ENCODE data around the gene SCAPER.

DNA sequence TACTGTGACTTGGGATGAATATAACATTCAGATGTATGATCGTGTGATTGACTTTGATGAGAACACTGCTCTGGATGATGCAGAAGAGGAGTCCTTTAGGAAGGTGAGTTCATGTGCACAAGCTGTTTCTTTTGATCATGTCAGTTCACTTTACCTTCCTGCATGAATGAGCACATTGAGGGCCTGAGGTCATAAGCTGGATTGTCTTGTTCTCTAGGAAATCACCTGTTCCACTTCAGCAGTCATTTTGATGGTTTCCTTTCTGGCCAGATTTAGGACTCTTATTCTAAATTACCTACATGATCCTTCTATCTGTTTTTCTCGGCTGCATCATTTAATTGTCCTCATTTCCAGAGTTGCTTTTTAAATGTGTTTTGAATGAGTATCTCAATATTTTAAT, 30.5 kb upstream of the SCAPER start:
- TF ChIP-seq POLR2AphosphoS5 (IDR thresholded peaks at IDR 0.05; ENCODE audit: low read depth, low read length) (no peak), SIN3A (IDR thresholded peaks at IDR 0.05; ENCODE audit: borderline replicate concordance, insufficient read depth, low read length) (no peak), TAF1 (IDR thresholded peaks at IDR 0.05; ENCODE audit: borderline replicate concordance, insufficient read depth, low read length) (no peak)

All from PFSK-1 (cell line).